GM18502 (cell line): ENCODE results near the gene PUS1.
"Not testable (repeated sequence)": the region's sequence is repeated elsewhere in the genome, so short reads cannot be mapped to it uniquely, and the experiment has no call there.

ENCODE experiments used
- ATAC-seq: cut with Tn5 transposase; IDR thresholded peaks from one replicate; pipeline ENCODE4 v1.9.1; 2021; ENCODE audit warnings: mild to moderate bottlenecking; ENCODE audit not compliant: unreplicated experiment, poor library complexity

Gene PUS1

GRCh38 chr12:131928711-131929580 is at the start of gene PUS1:
Gene PUS1, plus strand, starts transcription at chr12:131929276. Its CDS starts 447 bp downstream, at chr12:131929723.
- ATAC-seq: peak; percentile 73

GRCh38 chr12:131882804-131883520 is 46.1 kb upstream of the PUS1 start:
- no peak for ATAC-seq

- ATAC-seq: no peak
Measured at GRCh38 chr12:131883521-131883900, 45.6 kb upstream of the PUS1 start.

DNA sequence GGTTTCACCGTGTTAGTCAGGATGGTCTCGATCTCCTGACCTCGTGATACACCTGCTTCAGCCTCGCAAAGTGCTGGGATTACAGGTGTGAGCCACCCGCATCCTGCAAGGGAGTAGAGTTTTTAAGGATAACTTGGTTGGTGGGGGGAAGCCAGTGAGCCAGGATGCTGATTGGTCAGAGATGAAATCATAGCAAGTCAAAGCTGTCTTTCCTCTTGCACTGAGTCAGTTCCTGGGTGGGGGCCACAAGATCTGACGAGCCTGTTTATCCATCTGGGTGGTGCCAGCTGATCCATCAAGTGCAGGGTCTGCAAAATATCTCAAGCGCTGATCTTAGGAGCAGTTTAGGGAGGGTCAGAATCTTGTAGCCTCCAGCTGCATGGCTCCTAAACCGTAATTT is 44.0 kb upstream of the PUS1 start:
- ATAC-seq: not testable (repeated sequence)

DNA sequence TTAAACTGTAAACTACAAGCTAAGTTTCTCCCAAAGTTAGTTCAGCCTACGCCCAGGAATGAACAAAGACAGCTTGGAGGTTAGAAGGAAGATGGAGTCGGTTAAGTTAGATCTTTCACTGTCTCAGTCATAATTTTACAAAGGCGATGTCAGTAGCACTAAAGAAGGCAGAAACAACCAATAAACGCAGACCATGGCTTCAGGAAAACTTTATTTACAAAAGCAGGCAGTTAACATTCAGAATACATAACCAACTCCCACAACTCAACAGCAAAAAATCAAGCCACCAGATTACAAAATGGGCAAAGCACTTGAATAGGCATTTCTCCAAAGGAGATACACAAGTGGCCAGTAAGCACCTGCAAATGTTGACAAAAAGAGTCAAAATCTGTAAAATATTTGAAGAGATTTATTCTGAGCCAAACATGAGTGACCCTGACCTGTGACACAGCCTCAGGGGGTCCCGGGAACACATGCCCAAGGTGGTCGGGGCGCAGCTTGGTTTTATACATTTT is 43.5 kb upstream of the PUS1 start:
- ATAC-seq: no peak

GRCh38 chr12:131891722-131892121 is 37.4 kb upstream of the PUS1 start:
- not testable (repeated sequence) for ATAC-seq

DNA sequence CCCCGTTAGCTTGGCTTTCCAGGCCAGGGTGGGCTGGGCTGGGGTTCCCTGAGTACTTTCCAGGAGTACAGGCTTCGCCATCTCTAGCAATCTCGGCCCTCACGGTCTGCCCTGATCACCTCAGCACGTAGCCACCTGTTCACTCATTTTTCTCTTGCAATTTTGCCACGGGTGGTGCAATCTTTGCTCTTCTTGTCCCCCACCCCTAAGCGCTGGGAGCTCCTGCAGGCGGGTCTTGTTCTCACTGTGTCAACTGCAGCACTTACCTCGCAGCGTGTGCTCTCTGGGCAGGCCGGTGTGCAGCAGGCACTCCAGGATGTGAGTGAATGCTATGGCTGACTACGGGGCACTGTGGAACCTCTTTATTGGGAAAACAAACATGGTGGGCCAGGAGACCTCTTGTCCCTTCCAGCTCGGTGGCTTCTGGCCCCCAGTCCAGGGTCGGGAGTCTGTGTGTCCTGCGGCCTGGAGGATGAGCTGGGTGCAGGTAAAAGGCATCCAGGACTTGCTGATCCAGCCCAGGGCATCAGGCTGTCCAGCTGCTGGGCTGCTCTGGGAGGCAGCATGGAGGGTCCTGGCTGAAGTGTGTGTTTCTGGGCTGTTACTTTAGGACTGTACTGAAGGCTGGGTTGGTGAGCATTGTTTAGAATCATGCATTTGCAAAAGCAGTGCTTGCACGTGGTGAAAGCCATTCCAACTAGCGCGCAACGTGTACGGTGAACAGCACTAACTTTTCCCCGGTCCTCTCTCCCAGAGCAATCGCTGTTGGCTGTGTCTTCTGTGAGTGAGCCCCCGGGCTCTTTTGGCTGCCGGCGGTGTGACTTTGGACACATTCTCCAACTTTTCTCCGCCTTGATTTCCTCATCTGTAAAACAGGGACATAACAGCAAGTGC is 36.1 kb upstream of the PUS1 start:
- no peak for ATAC-seq

GRCh38 chr12:131893605-131894312 is 35.3 kb upstream of the PUS1 start:
- no peak for ATAC-seq

DNA sequence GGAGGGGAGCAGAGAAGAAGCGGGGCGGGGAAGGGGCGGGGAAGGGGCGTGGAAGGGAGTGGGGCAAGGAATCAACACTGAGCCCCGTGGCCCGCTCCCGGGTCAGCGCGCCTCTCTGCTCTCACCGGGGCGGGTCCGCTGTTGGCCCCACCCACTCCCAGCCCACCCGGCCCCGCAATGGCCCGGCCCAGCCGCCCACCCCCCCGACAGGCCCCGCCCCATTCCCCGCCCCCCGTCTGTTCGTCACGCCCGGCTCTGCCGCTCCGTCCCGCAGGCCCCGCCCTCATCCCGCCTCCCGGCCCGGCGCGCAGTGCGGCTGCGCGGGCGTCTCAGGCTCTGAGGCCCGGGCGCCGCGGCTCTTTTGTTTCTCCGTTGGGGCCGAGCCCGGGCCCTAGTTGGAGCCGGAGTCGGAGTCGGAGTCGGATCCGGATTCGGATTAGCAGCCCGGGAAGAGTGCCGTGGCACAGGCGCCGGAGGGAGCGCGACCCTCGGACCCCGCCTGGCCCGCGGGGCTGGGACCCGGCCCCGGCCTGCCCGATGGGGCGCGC is 34.7 kb upstream of the PUS1 start, which contains the start of gene ULK1:
ULK1 (plus strand) TSS at position 310 of the 548 bp plus-strand sequence. CDS start 380 bp downstream, outside the sequence.
- peak; percentile 80 for ATAC-seq

- peak; percentile 11 for ATAC-seq
Measured at GRCh38 chr12:131894981-131895639, 34.0 kb upstream of the PUS1 start.

DNA sequence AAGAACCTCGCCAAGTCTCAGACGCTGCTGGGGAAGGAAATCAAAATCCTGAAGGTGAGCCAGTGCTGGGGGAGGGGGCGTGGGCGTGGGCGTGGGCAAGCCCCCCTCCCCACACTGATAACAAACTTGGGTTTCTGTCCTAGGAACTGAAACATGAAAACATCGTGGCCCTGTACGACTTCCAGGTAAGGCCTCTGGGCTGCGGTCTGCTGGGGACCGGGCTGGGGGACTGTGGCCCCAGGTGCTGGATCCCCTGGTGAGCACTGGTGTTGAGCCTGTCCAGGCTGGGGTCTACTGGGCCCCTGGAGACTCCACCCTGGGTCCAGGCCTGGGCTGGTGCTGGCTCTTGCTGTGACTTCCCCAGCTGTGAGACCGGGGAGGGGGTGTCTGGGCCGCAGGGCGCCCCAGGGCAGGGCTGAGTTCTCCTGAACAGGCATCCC is 33.4 kb upstream of the PUS1 start:
- peak; percentile 9 for ATAC-seq

DNA sequence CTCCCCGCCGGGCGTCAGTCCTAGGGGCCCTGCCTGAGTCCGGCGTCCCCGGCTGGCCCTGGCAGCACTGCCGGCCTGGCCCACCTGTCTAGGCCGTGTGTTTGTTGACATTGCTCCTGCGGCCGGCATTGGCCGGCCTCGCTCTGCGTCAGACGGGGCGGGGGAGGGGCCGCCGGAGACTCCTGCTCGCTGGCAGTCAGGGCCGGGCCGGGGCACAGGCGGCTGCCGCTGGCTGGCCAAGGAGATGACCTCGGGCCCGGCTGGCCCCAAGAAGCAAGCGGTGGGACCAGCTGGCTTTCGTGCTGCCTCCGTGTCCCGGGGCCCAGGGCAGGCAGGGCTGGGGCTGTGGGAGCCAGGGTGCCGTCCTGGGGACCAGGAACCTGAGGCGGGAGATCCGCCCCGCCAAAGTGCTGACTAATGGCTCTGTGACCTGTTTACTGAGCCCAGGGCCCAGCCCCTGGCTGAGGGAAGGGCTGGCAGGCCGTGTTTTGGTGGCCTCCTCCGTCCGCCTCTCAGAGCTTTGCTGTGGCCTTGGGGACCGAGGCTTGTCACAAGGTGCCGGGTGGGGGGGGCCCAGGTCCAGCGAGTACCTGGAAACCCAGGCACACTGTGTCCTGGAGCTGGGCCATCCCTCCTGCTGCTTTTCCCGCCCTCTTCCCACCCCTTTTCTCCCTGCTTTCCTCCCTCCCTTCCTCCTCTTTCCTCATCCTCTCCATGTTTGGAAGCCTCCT is 32.8 kb upstream of the PUS1 start:
- peak; percentile 64 for ATAC-seq

DNA sequence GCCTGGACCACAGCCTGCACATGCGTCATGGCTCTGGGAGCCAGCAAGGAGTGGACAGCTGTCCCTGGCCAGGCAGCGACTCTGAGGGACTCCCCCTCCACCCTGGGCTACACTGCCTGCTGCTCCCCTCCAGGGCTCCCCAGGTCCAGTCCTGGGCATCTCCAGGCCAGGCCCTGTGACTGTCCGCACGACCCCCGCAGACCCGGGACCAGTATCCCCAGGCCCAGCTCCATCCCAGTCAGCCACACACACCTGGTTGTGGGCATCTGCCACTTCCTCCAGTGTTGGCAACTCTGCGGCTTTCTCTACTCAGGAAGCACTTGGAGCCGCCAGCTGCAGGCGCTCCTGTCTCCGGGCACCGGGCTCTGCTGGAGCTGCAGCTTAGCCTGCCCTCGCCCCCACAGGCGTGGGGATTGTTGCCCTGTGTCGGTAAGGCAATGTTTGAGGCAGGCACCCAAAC is 32.2 kb upstream of the PUS1 start:
- no peak for ATAC-seq

- no peak for ATAC-seq
Measured at GRCh38 chr12:131897276-131897675, 31.8 kb upstream of the PUS1 start.

- no peak for ATAC-seq
Measured at GRCh38 chr12:131897875-131898274, 31.2 kb upstream of the PUS1 start.

GRCh38 chr12:131900397-131900796 is 28.7 kb upstream of the PUS1 start:
- no peak for ATAC-seq

DNA sequence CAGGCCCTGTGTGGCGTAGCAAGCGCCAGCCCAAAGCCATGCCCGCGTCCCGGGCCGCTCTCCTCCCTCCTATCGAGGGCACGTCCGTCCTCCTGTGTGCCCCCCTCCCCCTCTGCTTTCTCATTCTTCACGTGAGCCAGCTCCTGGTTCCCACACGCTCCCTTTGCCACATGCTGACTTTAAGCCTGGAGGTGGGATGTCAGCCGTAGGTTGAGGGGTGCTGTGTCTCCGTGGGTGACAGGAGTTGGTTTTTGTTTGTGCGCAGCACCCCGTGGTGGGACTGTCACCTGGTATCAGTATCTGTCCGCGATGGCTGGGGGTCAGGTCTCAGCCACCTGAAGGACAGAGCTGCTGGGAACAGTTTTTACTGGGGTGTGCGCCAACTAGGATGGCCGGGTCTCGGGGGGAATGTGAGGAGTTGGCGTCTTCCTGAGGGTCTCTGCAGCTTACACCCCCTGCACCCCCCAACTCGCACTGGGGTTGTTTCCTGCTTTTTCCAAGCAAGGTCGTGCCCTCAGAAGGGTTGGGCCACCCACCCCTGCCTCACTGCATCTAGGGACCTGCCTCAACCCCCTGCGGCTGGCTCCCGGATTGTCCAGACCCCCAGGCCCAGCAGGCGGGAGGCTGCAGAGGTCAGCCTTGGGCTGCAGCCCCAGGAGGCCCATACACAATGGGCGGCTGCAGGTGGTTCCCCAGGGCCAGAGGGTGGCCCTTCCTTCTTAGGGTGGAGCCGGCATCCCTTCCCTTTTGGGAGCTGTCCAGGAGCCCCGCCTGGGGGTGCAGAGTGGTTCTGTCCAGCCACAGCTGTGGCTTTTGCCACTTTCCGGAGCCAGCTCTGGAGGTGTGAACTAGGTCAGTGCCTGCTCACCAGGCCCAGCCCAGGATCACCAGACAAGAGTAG is 27.4 kb upstream of the PUS1 start:
- no peak for ATAC-seq
